PC-9 (cell line): ENCODE data around the gene HOXA1.

Experiments
- EZH2 ChIP-seq: fragments of 200-600 bp; sonication (generic); IDR thresholded peaks from 2 replicates; pipeline ENCODE4 v1.8.0; 2017; ENCODE audit warnings: antibody characterized with exemption, low read depth
- TF ChIP-seq, protein P1 (sequence below): fragments of 200-600 bp; sonication (generic); conservative IDR thresholded peaks from 2 replicates; pipeline ENCODE4 v1.6.1; 2017; ENCODE audit warnings: mixed run types, antibody characterized with exemption, mild to moderate bottlenecking, moderate library complexity

DNA sequence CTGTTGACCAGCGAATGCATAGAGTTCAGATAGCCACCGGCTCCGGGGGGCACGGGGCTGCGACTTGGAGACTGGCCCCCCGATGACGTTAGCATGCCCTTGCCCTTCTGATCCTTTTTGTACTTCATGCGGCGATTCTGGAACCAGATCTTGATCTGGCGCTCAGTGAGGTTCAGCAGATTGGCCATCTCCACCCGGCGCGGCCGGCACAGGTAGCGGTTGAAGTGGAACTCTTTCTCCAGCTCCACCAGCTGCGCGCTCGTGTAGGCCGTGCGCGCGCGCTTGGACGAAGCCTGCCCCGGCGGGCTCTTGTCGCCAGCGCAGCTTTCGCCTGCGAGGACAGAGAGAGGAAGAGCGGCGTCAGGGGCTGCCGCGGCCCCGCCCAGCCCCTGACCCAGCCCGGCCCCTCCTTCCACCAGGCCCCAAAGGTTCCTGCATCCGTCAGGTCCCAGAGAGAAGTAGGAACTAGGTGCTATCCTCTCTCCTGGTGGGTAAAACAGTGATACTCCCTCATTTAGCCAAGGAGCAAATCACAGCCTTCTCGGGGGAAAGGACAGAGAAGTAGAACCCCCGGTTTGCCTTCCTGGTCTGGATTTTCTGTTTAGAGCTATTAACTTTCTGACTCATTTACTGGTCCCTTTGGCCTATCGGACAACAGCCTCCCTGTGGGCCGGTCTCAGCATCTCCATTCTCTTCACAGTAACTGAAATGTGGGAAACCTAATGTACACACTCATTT, 12.8 kb upstream of the HOXA1 start:
- TF ChIP-seq, protein P1, sequence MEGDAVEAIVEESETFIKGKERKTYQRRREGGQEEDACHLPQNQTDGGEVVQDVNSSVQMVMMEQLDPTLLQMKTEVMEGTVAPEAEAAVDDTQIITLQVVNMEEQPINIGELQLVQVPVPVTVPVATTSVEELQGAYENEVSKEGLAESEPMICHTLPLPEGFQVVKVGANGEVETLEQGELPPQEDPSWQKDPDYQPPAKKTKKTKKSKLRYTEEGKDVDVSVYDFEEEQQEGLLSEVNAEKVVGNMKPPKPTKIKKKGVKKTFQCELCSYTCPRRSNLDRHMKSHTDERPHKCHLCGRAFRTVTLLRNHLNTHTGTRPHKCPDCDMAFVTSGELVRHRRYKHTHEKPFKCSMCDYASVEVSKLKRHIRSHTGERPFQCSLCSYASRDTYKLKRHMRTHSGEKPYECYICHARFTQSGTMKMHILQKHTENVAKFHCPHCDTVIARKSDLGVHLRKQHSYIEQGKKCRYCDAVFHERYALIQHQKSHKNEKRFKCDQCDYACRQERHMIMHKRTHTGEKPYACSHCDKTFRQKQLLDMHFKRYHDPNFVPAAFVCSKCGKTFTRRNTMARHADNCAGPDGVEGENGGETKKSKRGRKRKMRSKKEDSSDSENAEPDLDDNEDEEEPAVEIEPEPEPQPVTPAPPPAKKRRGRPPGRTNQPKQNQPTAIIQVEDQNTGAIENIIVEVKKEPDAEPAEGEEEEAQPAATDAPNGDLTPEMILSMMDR = no peak
- TF ChIP-seq EZH2 = no peak
